DOHH2 (cell line): ENCODE measurements around the gene KLRF1.

Source experiments
- H3F3A ChIP-seq: fragments of 200-600 bp; sonication (generic), shearing (Covaris generic); 2 replicates; pipeline ENCODE4 v1.6.0; 2016; ENCODE audit warnings: antibody characterized with exemption, mild to moderate bottlenecking; ENCODE audit not compliant: control insufficient read depth, insufficient read depth
- H3K27ac ChIP-seq: fragments of 200-600 bp; sonication (generic); 2 replicates; pipeline ENCODE4 v1.5.1; 2014; ENCODE audit warnings: low read depth, mild to moderate bottlenecking, low read length, moderate library complexity
- H3K27me3 ChIP-seq: fragments of 200-600 bp; sonication (generic); 2 replicates; pipeline ENCODE4 v1.6.1; 2014; ENCODE audit warnings: mild to moderate bottlenecking, low read length, mixed read lengths; ENCODE audit not compliant: control insufficient read depth
- H3K36me3 ChIP-seq: fragments of 200-600 bp; sonication (generic); 2 replicates; pipeline ENCODE4 v1.6.1; 2014; ENCODE audit warnings: mild to moderate bottlenecking, low read length, moderate library complexity, mixed read lengths; ENCODE audit not compliant: control insufficient read depth
- H3K4me1 ChIP-seq: fragments of 200-600 bp; sonication (generic); 2 replicates; pipeline ENCODE4 v1.6.1; 2014; ENCODE audit warnings: mild to moderate bottlenecking, low read length, mixed read lengths; ENCODE audit not compliant: control insufficient read depth
- H3K4me2 ChIP-seq: fragments of 200-600 bp; sonication (generic); 2 replicates; pipeline ENCODE4 v1.6.0; 2014; ENCODE audit warnings: mild to moderate bottlenecking, low read length, moderate library complexity
- H3K4me3 ChIP-seq: fragments of 200-600 bp; sonication (generic); 2 replicates; pipeline ENCODE4 v1.5.1; 2014; ENCODE audit warnings: mild to moderate bottlenecking, low read length, mixed read lengths
- H3K79me2 ChIP-seq: fragments of 200-600 bp; sonication (generic); 2 replicates; pipeline ENCODE4 v1.6.1; 2014; ENCODE audit warnings: mild to moderate bottlenecking, low read length, mixed read lengths; ENCODE audit not compliant: control insufficient read depth
- H3K9me2 ChIP-seq: fragments of 200-600 bp; sonication (generic); replicated peaks from 2 replicates; pipeline ENCODE4 v1.6.1; 2014; ENCODE audit warnings: mild to moderate bottlenecking, low read length, mixed read lengths; ENCODE audit not compliant: control insufficient read depth
- H3K9me3 ChIP-seq: fragments of 200-600 bp; sonication (generic); 2 replicates; pipeline ENCODE4 v1.6.1; 2014; ENCODE audit warnings: antibody characterized with exemption, low read length, mixed read lengths; ENCODE audit not compliant: control insufficient read depth, insufficient read depth
- H4K20me1 ChIP-seq: fragments of 200-600 bp; sonication (generic); 2 replicates; pipeline ENCODE4 v1.6.0; 2014; ENCODE audit warnings: low read depth, mild to moderate bottlenecking, antibody characterized with exemption, low read length, moderate library complexity; ENCODE audit not compliant: control insufficient read depth, insufficient read depth
- CTCF ChIP-seq: fragments of 200-600 bp; sonication (generic); IDR thresholded peaks from one replicate; pipeline ENCODE4 v1.5.1; 2014; ENCODE audit warnings: antibody characterized with exemption, mild to moderate bottlenecking, low read depth, low read length; ENCODE audit not compliant: poor library complexity, severe bottlenecking
- EZH2phosphoT487 ChIP-seq: fragments of 200-600 bp; sonication (generic); IDR thresholded peaks from 2 replicates; pipeline ENCODE4 v1.6.1; 2017; ENCODE audit warnings: borderline replicate concordance, mild to moderate bottlenecking, antibody characterized with exemption, low read length, moderate library complexity, mixed read lengths

KLRF1 gene

GRCh38 chr12:9811621-9812020 is 15.7 kb upstream of the KLRF1 start:
- Histone ChIP-seq H4K20me1 (no peaks in the 10 kb centered on the region), H3K4me2 (no peak overlapping the region), H3K9me2 (no peaks in the 10 kb centered on the region), H3K36me3 (no peaks in the 10 kb centered on the region), H3F3A (no peaks in the 10 kb centered on the region), H3K27ac (no peak overlapping the region), H3K4me3 (no peak overlapping the region), H3K4me1 (no peaks in the 10 kb centered on the region), H3K79me2 (no peaks in the 10 kb centered on the region), H3K9me3 (no peaks in the 10 kb centered on the region), H3K27me3 (peaks cover 35% of the 10 kb centered on the region)
- TF ChIP-seq EZH2phosphoT487: no peak
- TF ChIP-seq CTCF: no peak

GRCh38 chr12:9813821-9814798 is 13.2 kb upstream of the KLRF1 start:
- no peaks in the 10 kb centered on the region for H3F3A ChIP-seq
- H3K4me2 ChIP-seq: no peak overlapping the region
- H3K4me3 ChIP-seq: no peak overlapping the region
- no peaks in the 10 kb centered on the region for H3K9me2 ChIP-seq
- TF ChIP-seq EZH2phosphoT487 (no peak), CTCF (peak; percentile 88)
- H3K9me3 ChIP-seq: no peaks in the 10 kb centered on the region
- H3K27ac ChIP-seq: no peak overlapping the region
- no peaks in the 10 kb centered on the region for H3K79me2 ChIP-seq
- no peaks in the 10 kb centered on the region for H4K20me1 ChIP-seq
- no peaks in the 10 kb centered on the region for H3K4me1 ChIP-seq
- H3K27me3 ChIP-seq: peaks cover 25% of the 10 kb centered on the region
- no peaks in the 10 kb centered on the region for H3K36me3 ChIP-seq

GRCh38 chr12:9820281-9820930 is 6.9 kb upstream of the KLRF1 start:
- H3K27me3 ChIP-seq: peaks cover 7% of the 10 kb centered on the region
- no peaks in the 10 kb centered on the region for H3K9me3 ChIP-seq
- TF ChIP-seq EZH2phosphoT487 (no peak), CTCF (no peak)
- no peak overlapping the region for H3K27ac ChIP-seq
- no peaks in the 10 kb centered on the region for H3K79me2 ChIP-seq
- H3K4me1 ChIP-seq: no peaks in the 10 kb centered on the region
- no peaks in the 10 kb centered on the region for H4K20me1 ChIP-seq
- no peak overlapping the region for H3K4me2 ChIP-seq
- no peaks in the 10 kb centered on the region for H3K36me3 ChIP-seq
- no peak overlapping the region for H3K4me3 ChIP-seq
- no peaks in the 10 kb centered on the region for H3K9me2 ChIP-seq
- no peaks in the 10 kb centered on the region for H3F3A ChIP-seq
